ENCODE measurements around the gene OSBPL6.
"Not testable (repeated sequence)": the region's sequence is repeated elsewhere in the genome, so short reads cannot be mapped to it uniquely, and the experiment has no call there.

GRCh38 chr2:178180648-178181047 lies 13.7 kb upstream of the OSBPL6 start:
- TF ChIP-seq CTCF, EZH2 (IDR thresholded peaks at IDR 0.05): not testable (repeated sequence)

Data from neural progenitor cell (in vitro differentiated cells).